Progenitor cell of endocrine pancreas (in vitro differentiated cells): ENCODE data around the gene SMIM20. TPM values are rescaled to one million over a fixed set of nuclear protein-coding genes. Genes with fewer than 3 reads are reported as not detected.

Experiments
- DNase-seq: peaks from one replicate; pipeline ENCODE4 v3.0.0; 2021; ENCODE audit warnings: low spot score; ENCODE audit not compliant: unreplicated experiment
- H3K27ac Mint-ChIP-seq: 2 replicates; pipeline ENCODE4 v1.8.0; 2021; ENCODE audit warnings: mild to moderate bottlenecking, moderate library complexity, mixed read lengths
- H3K27me3 Mint-ChIP-seq: 2 replicates; pipeline ENCODE4 v1.8.0; 2021; ENCODE audit warnings: mixed read lengths
- H3K36me3 Mint-ChIP-seq: 2 replicates; pipeline ENCODE4 v1.8.0; 2022; ENCODE audit warnings: mixed read lengths; ENCODE audit not compliant: insufficient read depth
- H3K4me1 Mint-ChIP-seq: 2 replicates; pipeline ENCODE4 v1.8.0; 2021; ENCODE audit warnings: low read depth, mixed read lengths
- H3K4me3 Mint-ChIP-seq: 2 replicates; pipeline ENCODE4 v1.8.0; 2021; ENCODE audit warnings: low read depth, mild to moderate bottlenecking, moderate library complexity, mixed read lengths
- H3K9me3 Mint-ChIP-seq: 2 replicates; pipeline ENCODE4 v1.8.0; 2021; ENCODE audit warnings: low read depth, mixed read lengths
- CTCF ChIP-seq: fragments of 200-600 bp; sonication (generic); IDR thresholded peaks from one replicate; pipeline ENCODE4 v1.5.0; 2021; ENCODE audit warnings: antibody characterized with exemption, mild to moderate bottlenecking; ENCODE audit not compliant: unreplicated experiment
- total RNA-seq: library from RNA; stranded (reverse); gene quantifications from 2 replicates; pipeline ENCODE4 v1.2.1, GENCODE V29; 2021

SMIM20 gene
- total RNA-seq, 1 donor from 2014 or later, result 41.2 TPM

DNA sequence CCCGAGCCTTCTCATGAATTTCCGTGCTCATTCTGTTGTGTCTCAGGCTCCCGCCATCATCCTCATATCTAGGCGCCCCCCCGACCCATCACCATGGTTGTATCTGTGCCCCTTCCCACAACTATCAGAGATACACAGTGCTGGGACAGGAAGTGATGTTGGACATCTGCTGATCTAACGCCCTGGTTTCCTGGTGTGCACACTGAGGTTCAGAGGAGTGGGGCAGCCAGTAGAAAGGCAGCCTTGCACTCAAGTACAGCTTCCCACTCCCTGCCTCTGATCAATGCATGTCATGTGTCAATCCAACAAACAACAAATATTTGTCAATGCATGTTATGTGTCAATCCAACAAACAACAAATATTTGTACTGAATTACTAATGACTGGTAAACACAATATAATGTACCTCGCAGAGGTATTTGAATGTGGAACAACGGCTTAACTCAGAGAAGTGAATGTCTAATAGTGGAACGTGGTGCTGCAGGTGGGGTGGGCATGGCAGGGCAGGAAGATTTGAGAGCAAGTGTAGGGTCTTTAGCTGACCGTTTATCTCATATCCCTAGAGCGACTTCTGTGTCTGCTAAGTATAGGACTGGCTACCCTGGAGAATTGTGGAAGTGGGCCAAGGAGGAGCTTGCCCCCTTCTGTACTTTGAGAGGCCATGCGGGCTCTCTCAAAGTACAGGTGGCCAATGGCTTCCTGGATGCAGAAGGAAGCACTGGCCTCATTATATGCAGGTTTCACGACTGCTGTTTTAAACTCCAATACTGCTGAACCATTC, 41.0 kb upstream of the SMIM20 start:
- DNase-seq, result no peak
- Mint-ChIP-seq H3K9me3 (no peaks in the 10 kb centered on the region), H3K27me3 (peaks cover 7% of the 10 kb centered on the region), H3K4me1 (peaks cover 13% of the 10 kb centered on the region), H3K4me3 (no peak overlapping the region), H3K27ac (no peak overlapping the region), H3K36me3 (no peaks in the 10 kb centered on the region)
- no peak for TF ChIP-seq CTCF

GRCh38 chr4:25873632-25874129, 40.3 kb upstream of the SMIM20 start:
- Mint-ChIP-seq H3K4me1 (peaks cover 13% of the 10 kb centered on the region), H3K4me3 (no peak overlapping the region), H3K27ac (no peak overlapping the region), H3K36me3 (no peaks in the 10 kb centered on the region), H3K9me3 (no peaks in the 10 kb centered on the region), H3K27me3 (peaks cover 5% of the 10 kb centered on the region)
- TF ChIP-seq CTCF, result no peak
- no peak for DNase-seq

GRCh38 chr4:25874655-25875054, 39.4 kb upstream of the SMIM20 start:
- H3K27me3 Mint-ChIP-seq, result no peaks in the 10 kb centered on the region
- H3K36me3 Mint-ChIP-seq, result no peaks in the 10 kb centered on the region
- no peak for DNase-seq
- peaks cover 13% of the 10 kb centered on the region for H3K4me1 Mint-ChIP-seq
- H3K27ac Mint-ChIP-seq, result no peak overlapping the region
- H3K9me3 Mint-ChIP-seq, result no peaks in the 10 kb centered on the region
- no peak overlapping the region for H3K4me3 Mint-ChIP-seq
- no peak for TF ChIP-seq CTCF

GRCh38 chr4:25875281-25875745, 38.7 kb upstream of the SMIM20 start:
- H3K27me3 Mint-ChIP-seq, result no peaks in the 10 kb centered on the region
- DNase-seq, result no peak
- H3K9me3 Mint-ChIP-seq, result no peaks in the 10 kb centered on the region
- no peak overlapping the region for H3K4me3 Mint-ChIP-seq
- no peak overlapping the region for H3K27ac Mint-ChIP-seq
- no peaks in the 10 kb centered on the region for H3K36me3 Mint-ChIP-seq
- no peak for TF ChIP-seq CTCF
- H3K4me1 Mint-ChIP-seq, result peaks cover 13% of the 10 kb centered on the region

GRCh38 chr4:25878676-25879075, 35.3 kb upstream of the SMIM20 start:
- TF ChIP-seq CTCF, result no peak
- H3K27ac Mint-ChIP-seq, result no peak overlapping the region
- peaks cover 3% of the 10 kb centered on the region for H3K27me3 Mint-ChIP-seq
- no peak for DNase-seq
- H3K9me3 Mint-ChIP-seq, result no peaks in the 10 kb centered on the region
- no peaks in the 10 kb centered on the region for H3K36me3 Mint-ChIP-seq
- no peak overlapping the region for H3K4me3 Mint-ChIP-seq
- H3K4me1 Mint-ChIP-seq, result peaks cover 7% of the 10 kb centered on the region
